ENCODE measurements around the gene VPS13D.

Gene VPS13D

DNA sequence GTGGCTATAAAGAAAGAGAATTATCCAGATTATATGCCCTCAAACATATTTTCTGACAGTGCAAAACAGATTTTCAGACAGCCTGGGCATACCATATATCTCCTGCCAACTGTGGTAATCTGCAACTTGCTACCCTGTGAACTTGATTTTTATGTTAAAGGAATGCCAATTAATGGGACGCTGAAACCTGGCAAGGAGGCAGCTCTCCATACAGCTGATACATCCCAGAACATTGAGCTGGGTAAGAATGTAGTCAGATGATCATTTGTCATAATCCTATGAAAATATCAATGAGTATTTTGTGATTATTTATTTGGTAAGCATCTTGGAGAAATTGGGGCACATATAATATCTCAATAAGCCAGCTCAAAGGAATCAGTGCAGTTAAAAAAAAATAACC, 124.2 kb downstream of the VPS13D start:
- Histone ChIP-seq H3K9me2 (ENCODE audit: low read depth, low read length) (no peaks in the 10 kb centered on the region), H3K27ac (ENCODE audit: low read depth, low read length, poor library complexity, severe bottlenecking) (no peak overlapping the region), H3K9me3 (ENCODE audit: low read length) (peaks cover 6% of the 10 kb centered on the region; the same call in 1 of the 2 replicates), H4K20me1 (ENCODE audit: insufficient read depth, low read length) (no peaks in the 10 kb centered on the region), H3K27me3 (ENCODE audit: insufficient read depth, low read length) (no peaks in the 10 kb centered on the region), H3K9ac (ENCODE audit: low read length) (no peak overlapping the region), H3F3A (ENCODE audit: insufficient read depth, low read length) (no peaks in the 10 kb centered on the region), H3K4me1 (ENCODE audit: insufficient read depth, low read length, severe bottlenecking) (no peaks in the 10 kb centered on the region), H3K36me3 (ENCODE audit: insufficient read depth, low read length) (peaks cover 42% of the 10 kb centered on the region), H3K4me3 (ENCODE audit: low read depth, low read length, poor library complexity, severe bottlenecking) (no peak overlapping the region), H2AFZ (ENCODE audit: low read length) (no peak overlapping the region), H3K79me2 (ENCODE audit: insufficient read depth, low read length) (no peaks in the 10 kb centered on the region), H3K4me2 (ENCODE audit: low read length) (no peak overlapping the region)
- TF ChIP-seq EZH2 (IDR thresholded peaks at IDR 0.05; ENCODE audit: borderline replicate concordance, low read length) = no peak
- TF ChIP-seq, protein P1, sequence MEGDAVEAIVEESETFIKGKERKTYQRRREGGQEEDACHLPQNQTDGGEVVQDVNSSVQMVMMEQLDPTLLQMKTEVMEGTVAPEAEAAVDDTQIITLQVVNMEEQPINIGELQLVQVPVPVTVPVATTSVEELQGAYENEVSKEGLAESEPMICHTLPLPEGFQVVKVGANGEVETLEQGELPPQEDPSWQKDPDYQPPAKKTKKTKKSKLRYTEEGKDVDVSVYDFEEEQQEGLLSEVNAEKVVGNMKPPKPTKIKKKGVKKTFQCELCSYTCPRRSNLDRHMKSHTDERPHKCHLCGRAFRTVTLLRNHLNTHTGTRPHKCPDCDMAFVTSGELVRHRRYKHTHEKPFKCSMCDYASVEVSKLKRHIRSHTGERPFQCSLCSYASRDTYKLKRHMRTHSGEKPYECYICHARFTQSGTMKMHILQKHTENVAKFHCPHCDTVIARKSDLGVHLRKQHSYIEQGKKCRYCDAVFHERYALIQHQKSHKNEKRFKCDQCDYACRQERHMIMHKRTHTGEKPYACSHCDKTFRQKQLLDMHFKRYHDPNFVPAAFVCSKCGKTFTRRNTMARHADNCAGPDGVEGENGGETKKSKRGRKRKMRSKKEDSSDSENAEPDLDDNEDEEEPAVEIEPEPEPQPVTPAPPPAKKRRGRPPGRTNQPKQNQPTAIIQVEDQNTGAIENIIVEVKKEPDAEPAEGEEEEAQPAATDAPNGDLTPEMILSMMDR (IDR thresholded peaks at IDR 0.05; ENCODE audit: low read length) = no peak

DNA sequence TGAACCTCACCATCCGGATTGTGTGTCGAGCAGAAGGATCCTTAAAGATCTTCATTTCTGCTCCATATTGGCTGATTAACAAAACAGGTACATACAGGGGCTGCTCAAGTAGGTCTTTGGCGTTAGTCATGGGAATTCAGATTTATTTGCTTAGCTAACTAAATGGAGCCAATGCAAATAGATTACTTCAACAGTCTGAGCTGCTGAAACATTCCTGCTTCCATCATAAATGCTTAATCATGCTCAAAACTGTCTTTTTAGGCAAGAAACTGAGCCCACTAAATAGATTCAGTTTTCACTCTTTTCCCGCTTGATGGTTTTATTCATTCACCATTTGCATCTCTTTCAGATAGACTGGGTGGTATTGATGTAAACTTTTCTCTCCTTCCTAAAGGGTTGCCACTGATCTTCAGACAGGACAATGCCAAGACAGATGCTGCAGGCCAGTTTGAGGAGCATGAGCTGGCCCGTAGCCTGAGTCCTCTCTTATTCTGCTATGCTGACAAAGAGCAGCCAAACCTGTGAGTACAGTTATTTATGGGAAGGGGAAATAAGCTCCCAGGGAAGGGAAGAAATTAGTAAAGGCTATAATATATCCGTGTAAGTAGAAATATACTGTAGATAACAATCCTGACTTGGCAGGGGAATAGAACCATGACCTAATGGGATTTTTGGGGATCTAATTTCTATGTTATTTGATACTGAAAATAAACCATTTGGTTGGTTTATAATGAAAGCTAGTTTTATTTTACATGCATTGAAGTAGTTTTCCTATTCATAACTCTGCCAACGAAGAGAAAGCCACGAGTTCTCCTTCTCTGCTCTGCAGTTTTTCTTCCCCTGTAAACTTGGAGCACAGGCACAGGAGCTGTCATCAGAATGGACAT, 126.4 kb downstream of the VPS13D start:
- Histone ChIP-seq H3K27ac (ENCODE audit: low read depth, low read length, poor library complexity, severe bottlenecking) (no peak overlapping the region), H3K36me3 (ENCODE audit: insufficient read depth, low read length) (peaks cover 21% of the 10 kb centered on the region)

DNA sequence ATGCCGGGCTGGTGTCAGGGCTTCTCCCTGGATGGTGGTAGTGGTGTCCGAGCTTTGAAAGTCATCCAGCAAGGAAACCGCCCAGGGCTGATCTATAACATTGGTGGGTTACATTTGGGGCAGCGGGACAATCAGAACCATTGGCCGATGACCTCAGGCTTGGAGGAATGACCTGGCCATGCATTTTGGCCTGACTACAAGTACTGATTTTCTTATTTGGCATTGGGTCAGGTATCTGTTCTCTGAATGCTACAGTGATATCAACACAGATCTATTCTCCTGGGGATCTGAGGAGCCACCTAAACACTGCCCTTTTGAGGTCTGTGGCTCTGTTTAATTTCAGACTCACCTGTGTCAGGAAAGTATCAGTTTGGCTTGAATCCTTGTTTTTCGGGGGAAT, 128.7 kb downstream of the VPS13D start:
- Histone ChIP-seq H3K27ac (ENCODE audit: low read depth, low read length, poor library complexity, severe bottlenecking) (no peak overlapping the region), H3K27me3 (ENCODE audit: insufficient read depth, low read length) (no peaks in the 10 kb centered on the region), H3F3A (ENCODE audit: insufficient read depth, low read length) (no peaks in the 10 kb centered on the region), H3K4me1 (ENCODE audit: insufficient read depth, low read length, severe bottlenecking) (no peaks in the 10 kb centered on the region), H3K9me3 (ENCODE audit: low read length) (no peaks in the 10 kb centered on the region), H3K36me3 (ENCODE audit: insufficient read depth, low read length) (peaks cover 32% of the 10 kb centered on the region), H4K20me1 (ENCODE audit: insufficient read depth, low read length) (no peaks in the 10 kb centered on the region), H3K9me2 (ENCODE audit: low read depth, low read length) (no peaks in the 10 kb centered on the region), H3K79me2 (ENCODE audit: insufficient read depth, low read length) (no peaks in the 10 kb centered on the region), H3K4me2 (ENCODE audit: low read length) (no peak overlapping the region), H2AFZ (ENCODE audit: low read length) (no peak overlapping the region), H3K9ac (ENCODE audit: low read length) (no peak overlapping the region), H3K4me3 (ENCODE audit: low read depth, low read length, poor library complexity, severe bottlenecking) (no peak overlapping the region)
- TF ChIP-seq, protein P1 (IDR thresholded peaks at IDR 0.05; ENCODE audit: low read length) = no peak
- no peak for TF ChIP-seq EZH2 (IDR thresholded peaks at IDR 0.05; ENCODE audit: borderline replicate concordance, low read length)

More for the DNA sequence above, 126.4 kb downstream of the VPS13D start:
- Histone ChIP-seq H4K20me1 (ENCODE audit: insufficient read depth, low read length) (no peaks in the 10 kb centered on the region), H3F3A (ENCODE audit: insufficient read depth, low read length) (no peaks in the 10 kb centered on the region), H3K4me2 (ENCODE audit: low read length) (no peak overlapping the region), H3K9me3 (ENCODE audit: low read length) (no peaks in the 10 kb centered on the region), H3K79me2 (ENCODE audit: insufficient read depth, low read length) (no peaks in the 10 kb centered on the region), H3K9ac (ENCODE audit: low read length) (no peak overlapping the region), H3K4me1 (ENCODE audit: insufficient read depth, low read length, severe bottlenecking) (no peaks in the 10 kb centered on the region), H3K4me3 (ENCODE audit: low read depth, low read length, poor library complexity, severe bottlenecking) (no peak overlapping the region), H2AFZ (ENCODE audit: low read length) (no peak overlapping the region), H3K27me3 (ENCODE audit: insufficient read depth, low read length) (no peaks in the 10 kb centered on the region), H3K9me2 (ENCODE audit: low read depth, low read length) (no peaks in the 10 kb centered on the region)
- TF ChIP-seq, protein P1 (IDR thresholded peaks at IDR 0.05; ENCODE audit: low read length) = no peak
- TF ChIP-seq EZH2 (IDR thresholded peaks at IDR 0.05; ENCODE audit: borderline replicate concordance, low read length) = no peak
